Thyroid gland (tissue), 4 donors: ENCODE results near the gene BMS1. TPM values are rescaled to one million over a fixed set of nuclear protein-coding genes. Genes with fewer than 3 reads are reported as not detected.
A peak's percentile ranks its signal among the peaks of the same experiment; 100 is the strongest.

Source experiments
- DNase-seq, 2 donors: peaks; one replicate each; pipeline ENCODE4 v3.0.0-alpha.2; 2019
- H3K27ac ChIP-seq, 3 donors: fragments of 200-600 bp; sonication (generic); 1 replicate in 2 of 3; 2 replicates in 1 of 3; pipeline ENCODE4 v1.5.1; 2016 to 2019; ENCODE audit warnings: mild to moderate bottlenecking in 1 of 3, moderate library complexity in 1 of 3
- H3K27me3 ChIP-seq: fragments of 200-600 bp; sonication (generic); one replicate; pipeline ENCODE4 v1.5.1; 2019
- H3K36me3 ChIP-seq, 2 donors: fragments of 200-600 bp; sonication (generic); one replicate each; pipeline ENCODE4 v1.5.1; 2016 to 2019
- H3K4me1 ChIP-seq, 2 donors: fragments of 200-600 bp; sonication (generic); one replicate each; pipeline ENCODE4 v1.5.1; 2017 to 2019
- H3K4me3 ChIP-seq, 3 donors: fragments of 200-600 bp; sonication (generic); replicated peaks in 1 of 3; 1 replicate in 2 of 3; 2 replicates in 1 of 3; pipeline ENCODE4 v1.5.1; 2016; ENCODE audit warnings: mild to moderate bottlenecking in 1 of 3
- H3K9me3 ChIP-seq: fragments of 200-600 bp; sonication (generic); one replicate; pipeline ENCODE4 v1.5.1; 2017
- CTCF ChIP-seq, 6 experiments: fragments of 200-600 bp in 3 of 6; fragments of 450-650 bp in 3 of 6; sonication (generic) in 3 of 6; IDR thresholded peaks; one replicate each; pipeline ENCODE4 v1.5.1; 2016 to 2019; ENCODE audit warnings: antibody characterized with exemption in 6 of 6, mild to moderate bottlenecking in 2 of 6, inconsistent platforms in 1 of 6, moderate library complexity in 1 of 6
- POLR2A ChIP-seq, 2 donors: fragments of 450-650 bp; IDR thresholded peaks; one replicate each; pipeline ENCODE4 v1.6.1; 2017; ENCODE audit warnings: antibody characterized with exemption in 2 of 2, mild to moderate bottlenecking in 2 of 2, moderate library complexity in 1 of 2
- WGBS, 2 donors: methylation state at CpG; one replicate each; pipeline ENCODE4 v1.1.5; 2017; 5-methylcytosine and 5-hydroxymethylcytosine counted together
- intact Hi-C: fragments of 100-400 bp; cut with DNase I; formaldehyde crosslinking; loops from one replicate; pipeline ENCODE4 v1.15.1; 2023
- total RNA-seq, 4 donors: library from RNA; depleted of rRNA; stranded (reverse); fragments of >200 nt; gene quantifications; one replicate each; pipeline ENCODE4 v1.2.3, GENCODE V29; 2016

BMS1 gene
- total RNA-seq, 4 donors from 2014 or later: 12.6 to 19.1 (median 15.8) TPM

DNA sequence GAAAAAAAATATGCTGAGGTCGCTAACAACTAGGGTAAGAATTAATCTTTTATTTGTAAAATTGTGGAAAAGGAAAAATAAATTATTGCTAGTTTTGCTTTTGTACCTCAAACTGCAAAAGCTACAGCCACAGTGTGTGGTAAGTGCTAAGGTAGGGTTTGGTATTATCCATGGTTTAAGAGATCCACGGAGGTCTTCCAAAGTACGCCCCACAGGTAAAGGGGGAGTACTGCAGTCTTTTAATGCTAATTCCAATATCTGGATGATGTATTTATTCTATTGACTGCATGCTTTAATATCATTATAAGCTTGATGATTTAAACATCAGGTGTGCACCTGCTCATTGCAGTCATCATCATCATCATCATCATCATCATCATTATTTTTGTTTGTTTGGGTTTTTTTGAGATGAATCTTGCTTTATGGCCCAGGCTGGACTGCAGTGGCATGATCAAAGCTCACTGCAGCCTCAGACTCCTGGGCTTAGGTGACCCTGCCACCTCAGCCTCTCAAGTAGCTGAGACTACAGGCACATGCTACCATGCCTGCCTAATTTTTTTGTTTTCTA lies 38.4 kb upstream of the BMS1 start:
- H3K9me3 ChIP-seq: no peaks in the 10 kb centered on the region
- no peak for DNase-seq
- intact Hi-C loops: no loop called here
- H3K27me3 ChIP-seq: no peaks in the 10 kb centered on the region
- H3K4me1 ChIP-seq: no peaks in the 10 kb centered on the region
- no peak overlapping the region for H3K27ac ChIP-seq
- H3K4me3 ChIP-seq: no peak overlapping the region
- TF ChIP-seq POLR2A (IDR thresholded peaks at IDR 0.05) (no peak), CTCF (IDR thresholded peaks at IDR 0.05) (no peak)
- 51 to 59% methylated on average over 3 of the region's 3 CpGs for WGBS, 2 donors
- no peaks in the 10 kb centered on the region for H3K36me3 ChIP-seq

- Histone ChIP-seq H3K27me3 (no peaks in the 10 kb centered on the region), H3K27ac (peak overlapping the region in 2 of 3 donors; percentile 52 to 77), H3K4me1 (peaks cover 10 to 12% of the 10 kb centered on the region in 2 donors), H3K36me3 (no peaks in the 10 kb centered on the region), H3K9me3 (no peaks in the 10 kb centered on the region), H3K4me3 (peak overlapping the region in 2 of 3 donors; percentile 10 to 55)
- intact Hi-C loops: loop anchor here (10.0 kb wide), 1 partner anchor 352 kb away; no protein-coding TSS in a partner anchor
- peak; percentile 60 to 95 (median 88) for TF ChIP-seq CTCF (IDR thresholded peaks at IDR 0.05)
- TF ChIP-seq POLR2A (IDR thresholded peaks at IDR 0.05): peak in 1 of 2 donors; percentile 52
- DNase-seq: peak; percentile 76 to 83
- 0 to 1% methylated on average over 9 to 15 of the region's 28 CpGs for WGBS, 2 donors
Measured at GRCh38 chr10:42753126-42753506, 29.5 kb upstream of the BMS1 start.

DNA sequence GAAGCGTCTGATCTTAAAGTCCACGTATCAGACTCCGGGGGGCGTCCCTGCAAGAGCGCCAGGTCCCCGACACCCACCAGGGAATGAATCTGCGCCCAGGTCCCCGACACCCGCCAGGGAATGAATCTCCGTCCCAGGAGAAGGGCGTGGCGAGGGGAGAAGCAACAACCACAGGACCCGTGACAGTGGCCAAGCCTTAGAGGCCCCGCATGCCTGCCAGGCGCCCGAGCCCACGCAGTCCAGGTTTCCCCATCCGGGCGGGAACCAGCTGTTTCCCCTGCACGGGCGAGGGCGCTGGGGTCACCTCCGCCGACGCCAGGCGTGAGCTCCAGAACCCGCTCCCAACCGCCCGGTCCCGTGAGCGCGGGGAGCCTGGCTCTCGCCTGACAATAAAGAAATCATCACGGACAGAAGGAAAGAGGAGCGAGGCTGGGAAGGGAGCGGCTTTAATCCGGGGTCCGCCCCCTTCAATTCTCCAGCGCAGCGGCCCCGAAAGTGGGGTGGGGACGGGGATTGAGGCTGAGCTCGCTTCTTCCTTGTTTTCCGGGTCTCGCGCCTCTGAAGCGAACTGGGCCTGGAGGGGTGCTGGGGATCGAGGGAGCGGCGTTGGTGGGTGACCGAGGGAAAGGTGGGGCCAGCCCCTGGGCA lies 29.0 kb upstream of the BMS1 start:
- H3K9me3 ChIP-seq: no peaks in the 10 kb centered on the region
- TF ChIP-seq CTCF (IDR thresholded peaks at IDR 0.05) (no peak), POLR2A (IDR thresholded peaks at IDR 0.05) (no peak)
- H3K27me3 ChIP-seq: no peaks in the 10 kb centered on the region
- peaks cover 10 to 12% of the 10 kb centered on the region in 2 donors for H3K4me1 ChIP-seq
- 0 to 3% methylated on average over 13 to 31 of the region's 51 CpGs for WGBS, 2 donors
- DNase-seq: peak in 1 of 2 donors; percentile 41
- intact Hi-C loops: loop anchor here (10.0 kb wide), 1 partner anchor 351 kb away; no protein-coding TSS in a partner anchor
- peak overlapping the region in 2 of 3 donors; percentile 52 to 77 for H3K27ac ChIP-seq
- no peaks in the 10 kb centered on the region for H3K36me3 ChIP-seq
- H3K4me3 ChIP-seq: peak overlapping the region; percentile 10 to 55 (median 47)

DNA sequence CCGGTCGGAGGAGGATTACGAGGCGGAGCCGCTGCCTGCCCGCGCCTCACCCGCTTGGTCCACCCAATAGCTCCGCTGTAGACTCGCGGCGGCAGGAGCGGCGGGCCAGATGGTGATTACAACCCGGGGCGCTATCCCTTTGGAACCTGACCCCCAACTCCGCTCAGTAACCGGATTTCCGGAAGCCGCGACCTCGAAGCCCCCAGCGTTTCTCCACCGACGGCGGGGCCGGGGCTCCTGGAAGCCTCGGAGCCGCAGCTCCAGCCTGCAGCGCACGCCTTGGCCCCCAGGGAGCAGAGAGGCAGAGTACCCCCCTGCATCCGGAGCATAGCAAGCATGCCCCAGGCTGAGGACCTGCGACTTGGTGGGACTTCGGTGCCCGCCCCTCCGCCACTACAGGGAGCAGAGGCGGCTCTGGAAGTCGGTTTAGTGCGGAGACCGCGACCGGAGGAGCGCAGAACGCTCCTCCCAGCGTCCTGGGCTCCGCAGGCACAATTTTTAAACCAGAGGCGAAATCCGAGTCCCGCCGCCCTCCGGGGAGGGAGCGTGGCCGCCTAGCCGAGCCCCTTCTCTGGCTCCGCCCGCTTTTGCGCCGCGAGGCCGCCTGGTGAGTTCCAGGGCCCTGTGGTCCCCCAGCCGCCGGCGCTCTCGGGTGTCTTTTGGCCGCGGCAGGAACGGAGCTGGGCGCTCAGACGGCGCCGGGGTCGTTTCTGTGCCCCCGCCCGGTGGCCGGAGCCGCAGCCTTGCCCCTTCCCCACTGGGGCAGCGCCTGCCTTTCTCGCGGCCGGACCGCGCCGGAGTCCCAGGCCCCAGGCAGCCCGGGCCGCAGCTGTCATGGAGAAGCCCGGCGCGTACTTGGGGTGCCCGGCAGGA lies 28.2 kb upstream of the BMS1 start:
- no peaks in the 10 kb centered on the region for H3K27me3 ChIP-seq
- 1% methylated on average over 26 of the region's 89 CpGs; no CpG with 5 or more reads in 1 of the 2 donors for WGBS, 2 donors

More for the DNA sequence above, 28.2 kb upstream of the BMS1 start:
- H3K36me3 ChIP-seq: no peaks in the 10 kb centered on the region
- peak overlapping the region; percentile 10 to 55 (median 47) for H3K4me3 ChIP-seq
- DNase-seq: peak; percentile 49 to 50
- peaks cover 10 to 12% of the 10 kb centered on the region in 2 donors for H3K4me1 ChIP-seq
- TF ChIP-seq CTCF (IDR thresholded peaks at IDR 0.05) (no peak), POLR2A (IDR thresholded peaks at IDR 0.05) (peak in 1 of 2 donors; percentile 31)
- H3K9me3 ChIP-seq: no peaks in the 10 kb centered on the region
- peak overlapping the region in 2 of 3 donors; percentile 52 to 77 for H3K27ac ChIP-seq
- intact Hi-C loops: loop anchor here (10.0 kb wide), 1 partner anchor 350 kb away; no protein-coding TSS in a partner anchor
